Activated CD8-positive, alpha-beta memory T cell treated with anti-CD3 and anti-CD28 coated beads for 36 hours (primary cell): Measurements from ENCODE around the gene SECISBP2L. TPM values are rescaled to one million over a fixed set of nuclear protein-coding genes. Genes with fewer than 3 reads are reported as not detected.
"Not testable (repeated sequence)": the region's sequence is repeated elsewhere in the genome, so short reads cannot be mapped to it uniquely, and the experiment has no call there.

Experiments used
- CTCF ChIA-PET: fragments of 350-600 bp; sonication (Branson Sonifier 250); formaldehyde crosslinking; loops from one replicate; lab custom pipeline; 2021; ENCODE audit warnings: antibody characterized with exemption; lab: Charles Lee
- POLR2A ChIA-PET: fragments of 350-600 bp; sonication (Branson Sonifier 250); formaldehyde crosslinking; loops from one replicate; lab custom pipeline; 2021; ENCODE audit warnings: antibody characterized with exemption; lab: Charles Lee
- total RNA-seq, 2 experiments: library from RNA; stranded (reverse); gene quantifications; one replicate each; pipeline ENCODE4 v1.2.3, GENCODE V29; 2021

Gene SECISBP2L
- total RNA-seq, 2 experiments from 2014 or later = 24.3 to 26.9 TPM

GRCh38 chr15:48975472-48976419 is 70.5 kb downstream of the SECISBP2L start:
- ChIA-PET CTCF (interaction anchor here (0.5 to 2.4 kb wide), 20 partner anchors 9 to 117 kb away, joined by 3 to 11 read pairs (median 4); partner anchors contain the start of genes SECISBP2L and SHC4), POLR2A (interaction anchor here (0.7 to 1.0 kb wide), 2 partner anchors 81 to 98 kb away, joined by 4 to 5 read pairs; partner anchors contain the start of gene EID1)

- POLR2A ChIA-PET = interaction anchor here (0.7 kb wide), 1 partner anchor 80 kb away, joined by 4 read pairs; no protein-coding TSS in a partner anchor
- CTCF ChIA-PET = interaction anchor here (1.3 to 2.4 kb wide), 7 partner anchors 11 to 113 kb away, joined by 3 to 11 read pairs (median 5); partner anchors contain the start of genes SECISBP2L and SHC4
Measured at GRCh38 chr15:48974882-48975281, 71.4 kb downstream of the SECISBP2L start.

GRCh38 chr15:48972750-48973503 is 73.3 kb downstream of the SECISBP2L start:
- POLR2A ChIA-PET = no interaction called here
- CTCF ChIA-PET = interaction anchor here (1.4 kb wide), 1 partner anchor 111 kb away, joined by 6 read pairs; no protein-coding TSS in a partner anchor

GRCh38 chr15:48970926-48971325 is 75.3 kb downstream of the SECISBP2L start:
- POLR2A ChIA-PET, CTCF ChIA-PET: not testable (repeated sequence)

- ChIA-PET CTCF (interaction anchor here (3.1 kb wide), 1 partner anchor 106 kb away, joined by 18 read pairs; no protein-coding TSS in a partner anchor), POLR2A (no interaction called here)
Measured at GRCh38 chr15:48968066-48968465, 78.2 kb downstream of the SECISBP2L start.

GRCh38 chr15:48967336-48967735 is 78.9 kb downstream of the SECISBP2L start:
- ChIA-PET CTCF (interaction anchor here (1.9 to 3.1 kb wide), 2 partner anchors 9 to 105 kb away, joined by 9 to 18 read pairs; no protein-coding TSS in a partner anchor), POLR2A (no interaction called here)

GRCh38 chr15:48966595-48967301 is 79.5 kb downstream of the SECISBP2L start:
- CTCF ChIA-PET = interaction anchor here (1.0 to 3.1 kb wide), 4 partner anchors 9 to 104 kb away, joined by 3 to 18 read pairs (median 6); no protein-coding TSS in a partner anchor
- POLR2A ChIA-PET = interaction anchor here (0.6 kb wide), 1 partner anchor 159 kb away, joined by 3 read pairs; no protein-coding TSS in a partner anchor

GRCh38 chr15:48965972-48966371 is 80.3 kb downstream of the SECISBP2L start:
- CTCF ChIA-PET = interaction anchor here (1.0 to 3.1 kb wide), 4 partner anchors 9 to 103 kb away, joined by 3 to 18 read pairs (median 6); no protein-coding TSS in a partner anchor
- POLR2A ChIA-PET = no interaction called here

- ChIA-PET POLR2A (no interaction called here), CTCF (interaction anchor here (0.7 to 3.1 kb wide), 6 partner anchors 10 to 458 kb away, joined by 3 to 18 read pairs (median 4); no protein-coding TSS in a partner anchor)
Measured at GRCh38 chr15:48964898-48965297, 81.3 kb downstream of the SECISBP2L start.

- ChIA-PET CTCF (interaction anchor here (0.8 to 2.2 kb wide), 4 partner anchors 11 to 101 kb away, joined by 3 to 9 read pairs (median 4); no protein-coding TSS in a partner anchor), POLR2A (interaction anchor here (0.6 kb wide), 1 partner anchor 1187 kb away, joined by 3 read pairs; no protein-coding TSS in a partner anchor)
Measured at GRCh38 chr15:48963524-48964113, 82.6 kb downstream of the SECISBP2L start, which contains the start of gene SHC4. TSS of gene SHC4 (minus strand) at chr15:48963919. CDS start at chr15:48963015, 904 bp downstream.

GRCh38 chr15:48962662-48963523 is 83.4 kb downstream of the SECISBP2L start:
- ChIA-PET CTCF (interaction anchor here (0.6 to 2.2 kb wide), 5 partner anchors 12 to 124 kb away, joined by 3 to 9 read pairs (median 4); no protein-coding TSS in a partner anchor), POLR2A (no interaction called here)

GRCh38 chr15:48955967-48956366 is 90.3 kb downstream of the SECISBP2L start:
- ChIA-PET POLR2A (no interaction called here), CTCF (no interaction called here)

GRCh38 chr15:48955370-48955769 is 90.9 kb downstream of the SECISBP2L start:
- ChIA-PET POLR2A (no interaction called here), CTCF (no interaction called here)

- POLR2A ChIA-PET = no interaction called here
- CTCF ChIA-PET = no interaction called here
Measured at GRCh38 chr15:48954538-48954937, 91.7 kb downstream of the SECISBP2L start.

- CTCF ChIA-PET = no interaction called here
- POLR2A ChIA-PET = no interaction called here
Measured at GRCh38 chr15:48946840-48947187, 99.4 kb downstream of the SECISBP2L start.

- ChIA-PET CTCF (interaction anchor here (1.5 kb wide), 1 partner anchor 18 kb away, joined by 5 read pairs; the partner anchor contains the start of gene SHC4), POLR2A (interaction anchor here (0.5 kb wide), 1 partner anchor 470 kb away, joined by 3 read pairs; no protein-coding TSS in a partner anchor)
Measured at GRCh38 chr15:48946074-48946839, 100.0 kb downstream of the SECISBP2L start.
